Smooth muscle cell (in vitro differentiated cells): ENCODE data around the gene SLC35E1. TPM values are rescaled to one million over a fixed set of nuclear protein-coding genes. Genes with fewer than 3 reads are reported as not detected.
A peak's percentile ranks its signal among the peaks of the same experiment; 100 is the strongest.

ENCODE experiments used
- DNase-seq: peaks from one replicate; lab custom pipeline; 2025; ENCODE audit not compliant: unreplicated experiment; lab: John Stamatoyannopoulos, UW
- H2AFZ ChIP-seq: fragments of 200-600 bp; sonication (generic); 2 replicates; pipeline ENCODE4 v1.6.0; 2016; ENCODE audit warnings: antibody characterized with exemption, low read depth, mild to moderate bottlenecking
- H3F3A ChIP-seq: fragments of 200-600 bp; sonication (generic); 2 replicates; pipeline ENCODE4 v1.6.0; 2017; ENCODE audit warnings: antibody characterized with exemption, low read depth
- H3K27ac ChIP-seq: fragments of 200-600 bp; sonication (generic); 2 replicates; pipeline ENCODE4 v1.5.1; 2016; ENCODE audit warnings: low read depth, mild to moderate bottlenecking
- H3K27me3 ChIP-seq: fragments of 200-600 bp; sonication (generic); 2 replicates; pipeline ENCODE4 v1.6.1; 2016; ENCODE audit warnings: low read depth, mild to moderate bottlenecking
- H3K36me3 ChIP-seq: fragments of 200-600 bp; sonication (generic); 2 replicates; pipeline ENCODE4 v1.5.1; 2016; ENCODE audit warnings: low read depth
- H3K4me1 ChIP-seq: fragments of 200-600 bp; sonication (generic); 2 replicates; pipeline ENCODE4 v1.5.1; 2016; ENCODE audit warnings: low read depth
- H3K4me2 ChIP-seq: fragments of 200-600 bp; sonication (generic); 2 replicates; pipeline ENCODE4 v1.6.0; 2016; ENCODE audit warnings: mild to moderate bottlenecking
- H3K4me3 ChIP-seq: fragments of 200-600 bp; sonication (generic); 2 replicates; pipeline ENCODE4 v1.5.1; 2016; ENCODE audit warnings: mild to moderate bottlenecking
- H3K79me2 ChIP-seq: fragments of 200-600 bp; sonication (generic); 2 replicates; pipeline ENCODE4 v1.6.0; 2016; ENCODE audit warnings: low read depth, mild to moderate bottlenecking
- H3K9ac ChIP-seq: fragments of 200-600 bp; sonication (generic); 2 replicates; pipeline ENCODE4 v1.6.0; 2016; ENCODE audit warnings: low read depth
- H3K9me3 ChIP-seq: fragments of 200-600 bp; sonication (generic); replicated peaks from 2 replicates; pipeline ENCODE4 v1.5.1; 2016; ENCODE audit warnings: low read depth
- H4K20me1 ChIP-seq: fragments of 200-600 bp; sonication (generic); 2 replicates; pipeline ENCODE4 v1.6.0; 2016; ENCODE audit warnings: low read depth
- CTCF ChIP-seq: fragments of 200-600 bp; sonication (generic); IDR thresholded peaks from 2 replicates; pipeline ENCODE4 v1.5.1; 2017; ENCODE audit warnings: borderline replicate concordance, mild to moderate bottlenecking, antibody characterized with exemption; ENCODE audit not compliant: insufficient read depth, poor library complexity, severe bottlenecking
- WGBS: methylation state at CpG from one replicate; pipeline ENCODE4 v1.1.7; 2016; ENCODE audit warnings: low lambda C conversion rate; 5-methylcytosine and 5-hydroxymethylcytosine counted together
- polyA plus RNA-seq: library from polyadenylated mRNA; unstranded; fragments of >200 nt; fragmentation: Nextera tagmentation; extraction: Ambion mirVana; gene quantifications from 2 replicates; pipeline ENCODE4 v1.2.1, GENCODE V29; 2016
- total RNA-seq: library from RNA; depleted of rRNA; stranded (reverse); fragments of >200 nt; gene quantifications from 2 replicates; pipeline ENCODE4 v1.2.3, GENCODE V29; 2014

The SLC35E1 gene
- total and polyA plus RNA-seq, 2 experiments from 2014 or later = 35.3 to 37.3 TPM

- Histone ChIP-seq H3F3A (peaks cover 3% of the 10 kb centered on the region), H3K9ac (peak overlapping the region; percentile 89), H3K27me3 (no peaks in the 10 kb centered on the region), H4K20me1 (peaks cover 33% of the 10 kb centered on the region), H3K4me2 (peak overlapping the region; percentile 99), H3K36me3 (peaks cover 6% of the 10 kb centered on the region), H3K4me1 (peaks cover 13% of the 10 kb centered on the region), H3K4me3 (peak overlapping the region; percentile 86), H3K9me3 (no peaks in the 10 kb centered on the region), H3K79me2 (peaks cover 71% of the 10 kb centered on the region), H3K27ac (peak overlapping the region; percentile 79), H2AFZ (peak overlapping the region; percentile 46)
- no peak for TF ChIP-seq CTCF
- DNase-seq = no peak
- 38% methylated on average over 6 of the region's 6 CpGs for WGBS
Measured at GRCh38 chr19:16571283-16571682, 932 bp downstream of the SLC35E1 start.

DNA sequence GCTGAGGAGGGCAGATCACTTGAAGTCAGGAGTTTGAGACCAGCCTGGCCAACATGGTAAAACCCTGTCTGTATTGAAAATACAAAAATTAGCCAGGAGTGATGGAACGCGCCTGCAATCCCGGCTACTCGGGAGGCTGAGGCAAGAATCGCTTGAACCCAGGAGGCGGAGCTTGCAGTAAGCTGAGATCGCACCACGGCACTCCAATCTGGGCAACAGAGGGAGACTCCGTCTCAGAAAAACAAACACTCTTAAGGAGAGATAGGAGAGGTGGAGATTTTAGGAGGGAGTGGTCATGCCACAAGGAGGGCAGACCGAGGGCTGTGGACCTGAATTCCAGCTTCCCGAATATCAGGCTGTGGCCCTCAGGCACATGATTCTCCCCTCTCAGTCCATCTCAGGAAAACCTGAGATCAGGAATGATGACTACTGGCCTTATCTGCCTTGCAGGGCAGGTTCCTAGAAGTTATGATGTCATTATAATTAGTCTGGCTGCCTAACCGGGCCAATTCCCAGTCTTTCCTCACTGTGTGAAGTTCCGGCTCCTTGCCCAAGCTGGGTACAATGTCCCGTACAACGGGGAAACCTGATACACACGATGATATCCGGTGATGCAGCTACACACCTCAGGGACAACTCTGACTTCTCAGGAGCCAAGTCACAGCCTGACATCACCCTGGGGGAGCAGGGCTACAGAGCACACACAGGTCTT lies 2.5 kb downstream of the SLC35E1 start:
- H3K79me2 ChIP-seq = peaks cover 56% of the 10 kb centered on the region

DNA sequence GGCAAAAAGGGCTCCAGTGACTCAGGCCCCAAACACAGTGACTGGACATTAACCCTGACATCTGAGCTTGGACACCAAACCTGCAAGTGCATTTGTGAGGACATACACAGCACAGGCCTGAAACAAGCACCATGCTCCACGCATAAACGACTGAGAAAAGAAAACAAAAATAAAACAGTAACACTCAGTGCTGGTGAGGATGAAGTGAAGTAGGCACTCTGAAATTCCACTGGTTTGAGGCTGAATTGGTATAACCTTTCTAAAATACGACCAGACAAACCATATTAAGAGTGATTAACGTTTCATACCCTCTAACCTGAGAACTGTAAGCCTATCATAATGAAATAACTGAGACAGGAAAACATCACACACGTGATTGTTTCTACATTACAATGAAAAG lies 5.5 kb downstream of the SLC35E1 start:
- H3K36me3 ChIP-seq = peaks cover 13% of the 10 kb centered on the region

More for the DNA sequence above, 2.5 kb downstream of the SLC35E1 start:
- Histone ChIP-seq H2AFZ (no peak overlapping the region), H3K4me1 (peaks cover 13% of the 10 kb centered on the region), H3K4me2 (no peak overlapping the region), H4K20me1 (peaks cover 20% of the 10 kb centered on the region), H3K27me3 (no peaks in the 10 kb centered on the region), H3K27ac (peak overlapping the region; percentile 79), H3K9ac (peak overlapping the region; percentile 33), H3K4me3 (no peak overlapping the region), H3F3A (peaks cover 3% of the 10 kb centered on the region), H3K9me3 (no peaks in the 10 kb centered on the region), H3K36me3 (peaks cover 11% of the 10 kb centered on the region)
- TF ChIP-seq CTCF = no peak
- 85% methylated on average over 17 of the region's 17 CpGs for WGBS
- DNase-seq = no peak

More for the DNA sequence above, 5.5 kb downstream of the SLC35E1 start:
- Histone ChIP-seq H3K9ac (no peak overlapping the region), H3K79me2 (peaks cover 30% of the 10 kb centered on the region), H3K9me3 (no peaks in the 10 kb centered on the region), H3K4me2 (no peak overlapping the region), H2AFZ (no peak overlapping the region), H3K27ac (no peak overlapping the region), H3K4me1 (peaks cover 5% of the 10 kb centered on the region), H4K20me1 (peaks cover 7% of the 10 kb centered on the region), H3K27me3 (no peaks in the 10 kb centered on the region), H3K4me3 (no peak overlapping the region), H3F3A (no peaks in the 10 kb centered on the region)
- no peak for DNase-seq
- WGBS = 97% methylated on average over 5 of the region's 5 CpGs
- no peak for TF ChIP-seq CTCF
